Activated CD4-positive, CD25-positive, alpha-beta regulatory T cell treated with anti-CD3 and anti-CD28 coated beads, Interleukin-2, amount 50 U/mL, for 16 hours (primary cell): ENCODE measurements around the gene ARID1B.
"Not testable (repeated sequence)": the region's sequence is repeated elsewhere in the genome, so short reads cannot be mapped to it uniquely, and the experiment has no call there.

Experiments used
- DNase-seq: peaks from one replicate; pipeline ENCODE4 v3.0.0-alpha.2; 2020; ENCODE audit warnings: low read depth, low spot score

The ARID1B gene

DNA sequence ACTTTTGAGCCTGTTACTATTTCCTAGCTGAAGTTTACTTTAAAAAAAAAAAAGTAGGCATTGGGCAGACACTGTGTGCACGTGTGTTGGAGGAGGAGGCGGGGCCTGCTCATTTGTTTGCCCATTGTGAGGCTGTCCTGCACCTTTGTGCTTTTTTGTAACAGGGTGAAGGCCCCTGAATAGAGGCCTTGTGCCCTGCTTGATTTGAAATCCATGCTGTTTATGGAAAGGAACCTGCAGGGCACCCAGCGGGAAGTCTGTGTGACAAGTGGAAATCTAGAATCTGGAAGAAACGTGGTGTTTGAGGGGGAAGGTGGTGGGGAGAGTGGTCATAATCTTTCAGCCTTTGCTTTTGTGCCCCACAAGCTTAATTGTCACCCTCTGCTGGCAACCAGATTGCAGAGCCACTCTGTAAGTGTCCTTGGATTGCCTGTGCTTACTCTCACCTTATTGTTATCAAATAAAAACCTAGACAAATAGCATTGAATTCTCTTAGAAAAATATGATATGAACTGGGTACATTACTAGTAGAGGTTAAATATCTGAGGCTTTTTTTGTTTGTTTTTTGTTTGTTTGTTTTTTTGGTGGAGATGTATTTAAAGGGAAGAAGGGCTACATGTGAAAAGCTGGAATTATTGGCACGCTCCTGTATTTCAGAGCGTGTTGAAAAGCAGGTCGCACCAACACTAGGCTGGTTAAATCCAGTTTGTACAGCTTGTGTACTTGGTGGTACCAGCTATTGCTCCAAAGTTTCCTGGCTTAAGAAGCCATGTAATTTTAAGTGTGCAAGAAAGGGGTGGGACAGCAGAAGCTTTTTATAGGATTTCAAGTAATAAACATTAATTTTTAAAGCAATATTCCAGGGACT is 156.3 kb downstream of the ARID1B start:
- DNase-seq: no peak

DNA sequence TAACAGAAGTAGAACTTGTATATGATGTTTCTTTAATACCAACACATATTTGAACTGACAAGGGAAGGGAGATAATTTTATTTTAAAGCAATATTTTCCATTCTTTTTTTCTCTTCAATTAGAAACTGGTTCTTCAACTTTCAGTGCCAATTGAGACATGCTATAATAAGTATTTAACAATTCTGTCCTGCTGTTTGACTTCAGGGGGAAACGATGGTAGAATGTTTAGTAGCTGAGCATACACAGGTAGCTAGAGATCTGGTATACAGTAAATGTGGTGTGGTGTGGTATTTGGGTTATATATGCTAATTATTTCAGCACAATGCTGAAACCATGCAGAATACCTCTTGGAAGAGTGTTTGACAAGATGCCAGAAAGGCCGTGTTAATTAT is 156.9 kb downstream of the ARID1B start:
- DNase-seq: no peak

DNA sequence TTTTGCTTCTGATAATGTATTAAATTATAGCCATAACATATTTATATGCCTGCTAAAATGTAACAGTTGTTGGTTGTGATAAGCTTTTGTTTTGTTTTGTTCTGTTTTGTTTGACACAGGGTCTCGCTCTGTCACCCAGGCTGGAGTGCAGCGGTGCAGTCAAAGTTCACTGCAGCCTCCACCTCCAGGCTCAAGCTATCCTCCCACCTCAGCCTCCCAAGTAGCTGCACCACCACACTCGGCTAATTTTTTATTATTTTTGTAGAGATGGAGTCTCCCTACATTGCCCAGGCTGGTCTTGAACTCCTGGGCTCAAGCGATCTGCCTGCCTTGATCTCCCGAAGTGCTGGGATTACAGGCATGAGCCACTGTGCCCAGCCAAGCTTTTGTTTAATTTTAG is 157.8 kb downstream of the ARID1B start:
- DNase-seq: no peak

GRCh38 chr6:156938143-156938542 is 161.0 kb downstream of the ARID1B start:
- DNase-seq: no peak

GRCh38 chr6:156940221-156940620 is 163.0 kb downstream of the ARID1B start:
- DNase-seq: no peak

DNA sequence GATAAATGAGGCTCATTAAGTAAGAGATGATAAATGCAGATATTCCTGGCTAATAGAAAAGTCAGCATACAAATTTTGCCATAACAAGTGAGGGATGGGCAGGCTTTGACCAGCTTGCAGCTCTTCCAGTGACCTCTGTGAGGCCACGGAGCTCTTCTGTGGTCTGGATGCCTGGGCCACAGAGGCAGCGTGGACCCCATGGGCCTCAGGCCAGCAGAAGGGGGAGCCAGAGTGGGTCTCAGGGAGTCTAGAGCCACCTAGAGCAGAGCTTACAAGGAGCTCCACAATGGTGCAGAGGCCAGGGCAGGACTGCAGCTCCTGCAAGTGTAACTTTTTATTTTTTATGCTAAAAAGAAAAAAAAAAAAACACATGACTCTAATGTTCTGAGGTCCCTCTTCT is 165.1 kb downstream of the ARID1B start:
- DNase-seq: no peak

DNA sequence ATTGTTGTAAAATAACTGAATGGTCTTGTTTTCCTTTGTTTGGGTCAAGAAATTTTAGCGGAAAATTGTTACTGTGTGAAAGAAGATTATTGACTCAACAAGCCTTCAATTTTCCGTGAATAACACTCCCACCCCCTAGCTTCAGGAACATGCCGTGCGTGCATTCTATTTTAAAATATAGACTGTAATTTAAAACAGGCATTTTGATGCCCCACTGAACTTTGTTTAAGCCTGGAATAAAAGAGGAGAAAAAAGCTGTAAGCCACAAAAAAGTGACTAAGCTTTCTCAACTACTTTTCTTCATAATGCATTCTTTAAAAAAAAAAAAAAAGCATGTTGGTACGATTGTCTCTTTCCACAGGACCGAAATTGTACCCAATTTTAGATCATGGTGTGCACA is 166.0 kb downstream of the ARID1B start:
- DNase-seq: no peak

- DNase-seq: no peak
These were observed 166.6 kb downstream of the ARID1B start for GRCh38 chr6:156943816-156944215.

GRCh38 chr6:156944412-156944811 is 167.2 kb downstream of the ARID1B start:
- no peak for DNase-seq

- DNase-seq: not testable (repeated sequence)
These were observed 168.6 kb downstream of the ARID1B start for GRCh38 chr6:156945789-156946172.

DNA sequence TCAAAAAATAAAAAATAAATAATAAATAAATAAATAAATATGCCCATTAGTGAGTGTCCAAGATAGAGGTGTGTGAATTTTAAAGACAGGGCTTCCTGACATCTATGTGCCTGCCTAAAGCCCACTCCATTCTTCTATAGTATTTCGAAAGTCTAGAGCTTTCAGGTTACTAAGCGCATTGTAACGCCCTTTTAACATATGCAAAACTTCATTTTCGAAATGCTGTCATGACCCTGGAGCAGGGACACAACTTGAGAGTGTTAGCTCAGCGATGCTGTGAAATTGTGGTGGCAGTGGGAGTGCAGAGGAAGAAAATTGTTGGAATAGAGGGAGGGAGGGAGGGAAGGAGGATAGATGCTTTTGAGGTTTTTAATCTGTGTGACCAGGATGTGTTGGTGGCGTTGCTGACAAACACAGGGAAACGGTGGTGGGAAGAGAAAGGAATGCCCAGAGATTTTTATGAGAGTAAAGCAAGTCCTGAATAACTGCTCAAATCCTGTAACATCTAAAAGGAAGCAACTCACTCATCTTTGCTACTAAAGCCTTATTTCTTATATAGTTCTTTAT is 169.3 kb downstream of the ARID1B start:
- no peak for DNase-seq

DNA sequence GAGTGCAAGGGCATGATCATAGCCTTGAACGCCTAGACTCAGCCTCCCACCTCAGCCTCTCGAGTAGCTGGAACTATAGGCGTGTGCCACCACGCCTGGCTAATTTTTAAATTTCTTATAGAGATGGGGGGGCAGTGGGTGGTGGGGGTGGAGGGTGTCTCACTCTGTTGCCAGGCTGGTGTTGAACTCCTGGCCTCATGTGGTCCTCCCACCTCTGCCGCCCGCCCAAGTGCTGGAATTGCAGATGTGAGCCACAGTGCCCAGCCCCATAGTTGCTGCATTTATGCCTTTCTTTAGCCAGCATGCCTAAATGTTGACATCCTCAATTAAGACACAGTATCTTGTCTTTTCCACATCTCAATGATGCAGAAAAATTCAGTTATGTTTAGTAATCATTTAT is 171.1 kb downstream of the ARID1B start:
- no peak for DNase-seq

DNA sequence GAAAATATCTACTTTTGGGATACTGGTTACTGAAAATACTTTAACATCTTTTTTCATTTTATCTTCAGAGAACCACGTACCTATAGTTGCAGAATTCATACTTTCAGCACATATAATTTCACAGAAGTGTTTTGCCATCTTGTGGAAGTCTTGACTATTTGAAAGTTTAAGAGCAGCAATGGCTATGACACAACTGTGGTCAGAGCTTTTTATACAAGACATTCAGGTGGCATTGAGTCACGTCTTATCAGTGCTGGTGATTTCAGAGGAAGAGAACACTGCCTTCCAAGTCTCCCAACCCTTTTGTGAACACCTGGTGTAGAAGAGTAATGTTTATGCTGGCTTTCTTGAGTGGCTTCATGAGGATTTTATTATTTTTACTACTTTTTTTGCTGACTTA is 171.6 kb downstream of the ARID1B start:
- no peak for DNase-seq

DNA sequence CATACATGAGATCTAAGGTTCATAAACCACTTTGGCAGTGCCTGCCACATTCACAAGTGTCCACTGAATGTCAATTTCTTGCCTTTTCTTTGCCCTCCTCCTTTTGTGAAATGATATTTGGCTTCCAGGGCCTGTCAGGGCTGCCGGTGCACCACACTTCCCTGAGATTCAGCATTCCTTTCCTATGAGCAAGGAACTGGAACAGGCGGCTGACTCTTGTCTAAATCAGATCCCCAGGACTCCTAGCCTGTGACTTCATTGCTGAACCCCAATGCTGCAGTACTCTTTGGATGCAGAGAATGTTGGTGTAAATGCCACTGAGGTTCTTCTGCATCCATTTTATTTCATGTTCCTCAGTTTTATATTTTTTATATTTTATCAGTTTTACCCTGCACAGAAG is 172.2 kb downstream of the ARID1B start:
- DNase-seq: no peak

GRCh38 chr6:156950084-156950483 is 172.9 kb downstream of the ARID1B start:
- DNase-seq: no peak

GRCh38 chr6:156950531-156950930 is 173.4 kb downstream of the ARID1B start:
- DNase-seq: no peak

DNA sequence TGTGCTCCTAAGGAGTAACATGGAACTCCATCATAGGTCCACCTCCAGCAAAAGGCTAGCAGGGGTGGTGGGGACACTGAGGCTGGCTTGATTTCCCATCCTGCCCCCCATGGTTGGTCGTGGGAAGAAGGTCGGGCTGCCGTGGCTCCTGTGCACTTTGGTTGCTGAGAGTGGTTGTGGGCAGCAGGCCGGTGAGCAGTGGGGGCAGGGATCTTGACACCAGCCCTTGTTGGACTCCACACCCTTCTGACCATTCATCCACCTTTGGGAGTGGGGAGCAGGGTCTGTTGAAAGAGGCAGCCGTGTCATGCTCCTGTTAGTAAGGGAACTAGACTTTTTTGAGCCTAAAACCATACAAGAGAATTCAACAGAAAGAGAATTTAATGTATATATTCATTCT is 175.2 kb downstream of the ARID1B start:
- no peak for DNase-seq

GRCh38 chr6:156953127-156953478 is 175.9 kb downstream of the ARID1B start:
- no peak for DNase-seq

DNA sequence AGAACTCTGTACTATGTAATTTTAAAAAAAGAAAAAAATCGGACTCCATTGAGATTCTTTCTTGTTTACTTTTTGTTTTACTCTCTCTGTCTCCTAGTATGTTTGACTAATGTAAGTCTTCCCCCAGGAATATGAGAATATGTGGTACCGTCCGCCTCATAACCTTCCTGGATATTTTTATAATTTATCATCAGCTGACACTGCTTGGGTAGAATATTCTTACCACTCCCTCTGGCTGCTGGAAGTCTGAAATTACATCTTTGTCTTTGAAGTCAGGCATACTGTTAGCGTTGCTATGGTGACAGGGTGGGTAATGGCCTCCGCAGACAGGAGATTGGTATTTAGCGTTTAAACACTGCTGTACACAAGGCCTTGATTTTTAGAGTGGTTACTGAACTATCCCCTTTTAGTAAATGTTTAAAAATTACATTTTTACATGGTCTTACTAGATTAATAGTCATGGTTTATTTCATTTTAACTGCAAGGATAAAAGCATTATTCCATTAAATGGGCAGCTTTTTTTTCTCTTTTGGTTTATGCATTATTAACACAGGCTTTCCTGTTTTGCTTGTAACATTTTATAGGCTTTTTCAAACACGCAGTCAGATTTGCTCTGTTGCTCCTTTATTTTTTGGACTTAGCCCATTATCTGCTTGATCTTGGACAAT is 176.4 kb downstream of the ARID1B start:
- DNase-seq: peak; percentile 10

GRCh38 chr6:156954191-156954590 is 177.0 kb downstream of the ARID1B start:
- no peak for DNase-seq

GRCh38 chr6:156954816-156955215 is 177.6 kb downstream of the ARID1B start:
- no peak for DNase-seq

DNA sequence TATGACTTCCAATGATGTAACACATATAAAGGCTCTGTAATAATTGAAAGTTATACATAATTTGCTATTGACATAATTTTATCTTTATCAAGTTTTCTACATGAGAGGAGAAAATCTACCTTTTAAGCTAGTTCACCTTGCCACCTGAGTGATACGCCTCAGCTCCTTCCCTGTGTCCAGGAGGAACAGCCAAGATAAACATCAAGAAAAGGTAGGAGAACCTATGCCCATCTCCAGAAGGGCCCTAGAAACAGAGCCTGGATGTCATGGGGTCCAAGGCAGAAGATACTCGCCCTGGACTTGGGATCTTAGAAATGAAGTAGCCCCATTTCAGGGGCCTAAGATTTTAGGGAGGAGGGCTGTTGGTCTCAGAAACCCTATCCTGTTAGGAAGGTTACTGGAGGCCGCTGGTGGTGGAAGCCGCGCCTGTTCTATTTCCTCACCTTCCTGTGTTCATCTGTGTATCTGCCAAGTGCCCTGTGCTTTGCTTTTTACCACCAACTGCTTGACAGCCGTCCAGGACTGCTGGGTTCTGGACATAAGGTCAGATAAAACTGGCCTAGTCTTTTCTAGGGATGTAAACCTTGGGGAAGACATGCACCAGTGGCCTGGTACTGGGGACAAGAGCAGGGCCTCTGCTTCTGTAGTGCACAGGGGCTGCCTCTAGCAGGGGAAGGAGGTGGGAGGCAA is 178.5 kb downstream of the ARID1B start:
- DNase-seq: no peak
